Renal pelvis (tissue), 12 donors: ENCODE data around the gene TGFBR3. TPM values are rescaled to one million over a fixed set of nuclear protein-coding genes. Genes with fewer than 3 reads are reported as not detected.

ENCODE experiments used
- DNase-seq: peaks from one replicate; pipeline ENCODE4 v3.0.0-alpha.2; 2013
- long read RNA-seq, 16 experiments: transcript quantifications; one replicate each; lab custom pipeline, GENCODE V29; 2026
- polyA plus RNA-seq, 3 donors: library from polyadenylated mRNA; unstranded; fragments of 120-200 nt; gene quantifications; one replicate each; pipeline ENCODE4 v1.2.1, GENCODE V29; 2013; ENCODE audit not compliant: insufficient read length in 3 of 3

Gene TGFBR3
- 100 to 1,000 TPM in 2 of 3 donors, 10 to 100 TPM in 1; 95.6 to 116 (median 110) TPM for polyA plus RNA-seq
- long read RNA-seq, donor 1, full-length matches to known transcripts: 7 of 14 reads
- long read RNA-seq, donor 1, partial matches to known transcripts: 7 of 14 reads
- long read RNA-seq, donor 1, other reads (novel, unspliced or antisense): 0 of 14 reads
- long read RNA-seq, donor 2, full-length matches to known transcripts: 6 of 6 reads
- long read RNA-seq, donor 2, partial matches to known transcripts: 0 of 6 reads
- long read RNA-seq, donor 2, other reads (novel, unspliced or antisense): 0 of 6 reads
- long read RNA-seq, donor 3, full-length matches to known transcripts: 6 of 18 reads
- long read RNA-seq, donor 3, partial matches to known transcripts: 12 of 18 reads
- long read RNA-seq, donor 3, other reads (novel, unspliced or antisense): 0 of 18 reads
- long read RNA-seq, donor 4, full-length matches to known transcripts: 3 of 3 reads
- long read RNA-seq, donor 4, partial matches to known transcripts: 0 of 3 reads
- long read RNA-seq, donor 4, other reads (novel, unspliced or antisense): 0 of 3 reads
- long read RNA-seq, donor 5, full-length matches to known transcripts: 5 of 17 reads
- long read RNA-seq, donor 5, partial matches to known transcripts: 12 of 17 reads
- long read RNA-seq, donor 5, other reads (novel, unspliced or antisense): 0 of 17 reads
- long read RNA-seq, donor 6, full-length matches to known transcripts: 7 of 7 reads
- long read RNA-seq, donor 6, partial matches to known transcripts: 0 of 7 reads
- long read RNA-seq, donor 6, other reads (novel, unspliced or antisense): 0 of 7 reads
- long read RNA-seq, donor 7, full-length matches to known transcripts: 9 of 29 reads
- long read RNA-seq, donor 7, partial matches to known transcripts: 20 of 29 reads
- long read RNA-seq, donor 7, other reads (novel, unspliced or antisense): 0 of 29 reads
- long read RNA-seq, donor 8: 0 reads
- long read RNA-seq, donor 9, full-length matches to known transcripts: 5 of 22 reads
- long read RNA-seq, donor 9, partial matches to known transcripts: 17 of 22 reads
- long read RNA-seq, donor 9, other reads (novel, unspliced or antisense): 0 of 22 reads
- long read RNA-seq, donor 10, full-length matches to known transcripts: 5 of 12 reads
- long read RNA-seq, donor 10, partial matches to known transcripts: 7 of 12 reads
- long read RNA-seq, donor 10, other reads (novel, unspliced or antisense): 0 of 12 reads
- long read RNA-seq, donor 11, full-length matches to known transcripts: 5 of 16 reads
- long read RNA-seq, donor 11, partial matches to known transcripts: 11 of 16 reads
- long read RNA-seq, donor 11, other reads (novel, unspliced or antisense): 0 of 16 reads
- long read RNA-seq, donor 12, full-length matches to known transcripts: 14 of 29 reads
- long read RNA-seq, donor 12, partial matches to known transcripts: 15 of 29 reads
- long read RNA-seq, donor 12, other reads (novel, unspliced or antisense): 0 of 29 reads
- long read RNA-seq, donor 13, full-length matches to known transcripts: 4 of 4 reads
- long read RNA-seq, donor 13, partial matches to known transcripts: 0 of 4 reads
- long read RNA-seq, donor 13, other reads (novel, unspliced or antisense): 0 of 4 reads
- long read RNA-seq, donor 14: 0 reads
- long read RNA-seq, donor 15, full-length matches to known transcripts: 6 of 13 reads
- long read RNA-seq, donor 15, partial matches to known transcripts: 7 of 13 reads
- long read RNA-seq, donor 15, other reads (novel, unspliced or antisense): 0 of 13 reads
- long read RNA-seq, donor 16, full-length matches to known transcripts: 6 of 11 reads
- long read RNA-seq, donor 16, partial matches to known transcripts: 5 of 11 reads
- long read RNA-seq, donor 16, other reads (novel, unspliced or antisense): 0 of 11 reads

- DNase-seq: peak; percentile 93
Measured at GRCh38 chr1:91885716-91886506, at the start of gene TGFBR3. Gene TGFBR3 (minus strand): TSS chr1:91886151. CDS start chr1:91861531, 24,620 bp downstream.

GRCh38 chr1:91929250-91929649, 43.3 kb upstream of the TGFBR3 start:
- DNase-seq: peak; percentile 26

GRCh38 chr1:91928026-91928425, 42.1 kb upstream of the TGFBR3 start:
- no peak for DNase-seq

DNA sequence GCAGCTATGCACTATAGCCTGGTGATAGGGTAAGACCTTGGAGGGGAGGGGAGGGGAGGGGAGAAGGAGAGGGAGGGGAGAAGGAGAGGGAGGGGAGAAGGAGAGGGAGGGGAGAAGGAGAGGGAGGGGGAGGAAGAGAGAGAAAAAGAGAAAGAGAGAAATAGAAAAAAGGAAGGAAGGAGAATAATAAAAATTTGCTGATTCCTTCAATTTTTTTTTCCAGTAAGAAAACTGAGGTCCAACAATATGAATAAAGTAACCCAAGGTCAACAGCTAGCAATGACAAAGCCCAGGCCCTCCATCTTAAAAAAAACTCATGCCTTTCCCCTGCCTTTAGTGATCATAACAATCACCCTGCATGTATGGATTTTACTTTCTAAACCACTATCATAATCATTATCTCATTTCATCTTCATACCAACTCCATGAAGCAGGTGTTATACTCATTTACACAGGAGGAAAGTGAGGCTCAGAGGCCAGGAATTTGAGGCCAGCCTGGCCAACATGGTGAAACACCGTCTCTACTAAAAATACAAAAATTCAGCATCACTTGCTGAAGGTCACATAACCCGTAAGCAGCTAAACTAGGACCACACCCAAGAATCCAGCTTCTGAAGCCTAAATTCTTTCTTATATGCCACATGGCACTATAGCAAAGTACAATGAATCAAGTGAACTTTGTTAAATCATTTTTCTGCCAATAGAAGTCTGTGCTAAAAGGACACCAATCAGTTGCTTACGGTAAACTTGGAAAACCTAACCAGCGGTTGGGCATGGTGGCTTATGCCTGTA, 39.9 kb upstream of the TGFBR3 start:
- no peak for DNase-seq

- no peak for DNase-seq
Measured at GRCh38 chr1:91924146-91924545, 38.2 kb upstream of the TGFBR3 start.

DNA sequence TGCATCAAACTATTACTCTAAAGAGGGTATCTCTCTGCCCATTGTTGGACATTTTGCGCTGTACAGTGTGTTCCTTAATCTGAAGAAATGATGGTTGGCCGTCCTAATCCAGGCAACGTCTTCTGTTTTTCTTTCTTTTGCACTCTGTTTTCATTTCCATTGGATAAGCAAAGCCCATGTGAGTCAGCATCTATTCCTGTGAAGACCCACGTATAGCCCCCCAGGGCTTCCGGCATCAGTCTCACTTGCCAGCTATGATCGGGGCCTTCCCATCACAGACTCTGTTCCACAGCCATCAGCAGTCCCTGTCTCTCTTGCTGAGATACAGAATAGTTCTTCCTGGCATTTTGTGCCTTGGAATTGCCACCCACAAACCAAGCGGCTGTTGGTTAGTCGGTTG, 34.0 kb upstream of the TGFBR3 start:
- no peak for DNase-seq

DNA sequence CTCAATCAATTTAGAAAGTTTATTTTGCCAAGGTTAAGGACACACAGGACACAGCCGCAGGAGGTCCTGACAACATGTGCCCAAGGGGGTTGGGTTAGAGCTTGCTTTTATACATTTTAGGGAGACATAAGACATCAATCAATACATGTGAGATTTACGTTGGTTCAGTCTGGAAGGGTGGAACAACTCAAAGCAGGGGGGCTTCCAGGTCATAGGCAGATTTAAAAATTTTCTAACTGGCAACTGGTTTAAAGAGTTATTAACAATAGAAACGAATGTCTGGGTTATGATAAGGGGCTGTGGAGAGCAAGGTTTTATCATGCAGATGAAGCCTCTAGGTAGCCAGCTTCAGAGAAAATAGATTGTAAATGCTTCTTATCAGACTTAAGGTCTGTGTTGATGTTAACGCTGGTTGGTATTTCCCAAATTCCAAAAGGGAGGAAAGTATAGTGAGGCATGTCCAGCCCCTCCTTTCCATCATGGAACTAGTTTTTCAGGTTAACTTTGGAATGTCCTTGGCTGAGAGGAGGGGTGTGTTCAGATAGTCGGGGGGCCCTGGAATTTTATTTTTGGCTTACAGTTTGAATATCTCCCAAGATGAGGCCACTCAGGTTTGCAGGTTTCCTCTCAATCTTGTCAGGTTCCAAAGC, 31.0 kb upstream of the TGFBR3 start:
- DNase-seq: peak; percentile 7

- no peak for DNase-seq
Measured at GRCh38 chr1:91916046-91916445, 30.1 kb upstream of the TGFBR3 start.

- no peak for DNase-seq
Measured at GRCh38 chr1:91913018-91913417, 27.1 kb upstream of the TGFBR3 start.

DNA sequence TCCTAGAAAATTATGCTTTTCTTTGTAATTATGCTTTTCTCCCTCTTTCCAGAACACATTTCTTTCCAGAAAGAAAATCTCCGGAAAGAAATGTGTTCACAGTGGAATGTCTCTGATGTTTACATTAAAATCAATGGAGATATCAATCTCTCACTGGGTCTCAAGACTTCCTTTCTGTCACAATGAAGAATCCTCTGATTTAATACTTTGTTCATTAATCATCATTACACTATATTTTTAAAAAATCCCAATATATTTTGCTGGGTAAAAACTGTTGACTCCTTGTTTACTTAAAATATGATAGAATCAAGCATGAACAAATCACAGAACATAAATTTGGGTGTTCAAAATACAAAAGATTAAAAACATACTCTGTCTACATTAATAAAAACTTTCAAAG, 26.3 kb upstream of the TGFBR3 start:
- no peak for DNase-seq

GRCh38 chr1:91901231-91901630, 15.3 kb upstream of the TGFBR3 start:
- DNase-seq: no peak

DNA sequence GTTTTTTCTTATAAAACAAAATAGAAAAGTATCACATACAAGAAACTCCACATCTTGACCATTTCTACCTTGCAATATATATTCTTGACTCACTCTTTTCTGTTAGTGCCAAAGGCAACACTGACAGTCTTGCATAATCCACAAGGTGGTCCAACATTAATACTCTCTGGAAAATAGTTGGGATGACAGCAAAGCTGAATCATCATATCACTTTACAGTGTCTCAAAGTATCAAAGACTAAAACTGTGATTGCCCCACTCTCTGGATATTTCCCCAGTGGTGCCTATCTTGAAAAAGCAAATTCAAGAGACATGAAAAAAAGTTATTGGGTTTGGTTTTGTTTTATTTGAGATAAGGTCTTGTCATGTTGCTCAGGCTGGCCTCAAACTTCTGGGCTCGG, 14.6 kb upstream of the TGFBR3 start:
- no peak for DNase-seq

DNA sequence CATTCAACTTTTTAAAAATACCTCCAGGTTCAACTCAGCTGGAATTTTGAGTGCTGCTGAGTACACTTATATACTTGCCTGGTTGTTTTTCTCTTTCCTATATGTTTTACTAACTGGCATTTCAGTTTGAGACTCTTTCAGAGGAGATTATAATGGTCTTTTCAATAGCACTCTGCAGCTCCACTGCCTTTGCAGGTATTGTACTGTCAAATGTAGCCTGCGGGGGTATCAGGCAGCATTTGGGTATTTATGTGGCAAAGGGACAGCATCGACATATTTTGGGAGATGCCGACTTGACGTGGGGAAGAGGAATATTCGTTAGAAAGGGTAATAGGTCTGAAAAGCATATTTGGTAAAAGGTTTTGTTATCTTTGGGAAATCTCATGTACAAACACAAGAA, 11.1 kb upstream of the TGFBR3 start:
- no peak for DNase-seq

GRCh38 chr1:91895832-91896556, 10.0 kb upstream of the TGFBR3 start:
- no peak for DNase-seq

DNA sequence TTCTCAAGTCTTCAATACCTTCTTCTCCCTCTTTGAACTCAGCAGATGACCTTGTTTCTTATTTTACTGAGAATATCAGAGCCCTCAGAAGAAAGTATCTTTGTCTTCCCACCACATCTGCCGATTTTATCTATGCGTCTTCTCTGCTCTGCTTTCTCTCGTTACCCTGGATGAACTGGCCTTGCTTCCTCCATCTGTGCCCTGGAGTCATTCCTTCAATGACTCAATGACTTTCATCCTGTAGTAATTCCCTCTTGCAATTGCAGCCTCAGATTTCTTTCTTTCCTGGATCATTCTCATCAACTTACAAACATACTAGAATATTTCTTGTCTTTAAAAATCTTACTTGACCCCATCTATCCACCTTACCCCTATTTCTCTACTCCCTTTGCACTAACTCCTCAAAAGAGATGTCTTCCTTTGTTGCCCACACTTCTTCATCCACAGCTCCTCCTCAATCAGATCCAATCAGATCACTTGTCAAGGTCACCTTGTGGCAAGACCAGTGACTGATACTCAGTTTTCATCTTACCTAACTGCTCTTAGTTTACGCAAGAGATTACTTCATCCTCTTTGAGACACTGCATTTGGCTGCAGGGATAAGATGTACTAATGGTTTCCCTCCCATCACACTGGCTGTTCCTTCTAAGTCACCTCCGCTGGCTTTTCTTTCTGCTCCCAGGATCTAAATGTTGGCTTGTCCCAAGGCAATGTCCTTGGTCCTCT, 8.2 kb upstream of the TGFBR3 start:
- DNase-seq: no peak

DNA sequence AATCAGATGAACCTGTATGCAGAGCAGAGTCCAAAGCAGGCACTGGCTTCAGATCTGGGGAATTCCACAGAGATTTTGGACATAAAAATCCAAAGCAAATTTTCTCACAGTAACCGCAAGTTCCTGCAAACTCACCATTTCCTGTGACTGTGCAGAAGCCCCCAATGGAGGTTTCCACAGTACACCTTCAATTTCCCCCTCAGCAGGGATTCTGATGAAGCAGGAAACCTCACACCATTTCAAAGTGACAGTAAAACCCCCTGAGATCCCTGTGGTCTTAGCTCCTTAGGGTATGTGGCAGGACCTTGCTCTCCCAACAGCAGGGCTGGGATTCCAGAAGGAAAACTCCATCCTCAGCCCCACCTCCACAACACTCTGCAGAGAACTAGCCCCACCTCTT, 6.0 kb upstream of the TGFBR3 start:
- DNase-seq: no peak

- no peak for DNase-seq
Measured at GRCh38 chr1:91891454-91891853, 5.5 kb upstream of the TGFBR3 start.
